ENCODE measurements around the gene RBMS3. TPM values are rescaled to one million over a fixed set of nuclear protein-coding genes. Genes with fewer than 3 reads are reported as not detected.

Gene RBMS3
- total RNA-seq, 1 donor from 2014 or later: 33.0 TPM

DNA sequence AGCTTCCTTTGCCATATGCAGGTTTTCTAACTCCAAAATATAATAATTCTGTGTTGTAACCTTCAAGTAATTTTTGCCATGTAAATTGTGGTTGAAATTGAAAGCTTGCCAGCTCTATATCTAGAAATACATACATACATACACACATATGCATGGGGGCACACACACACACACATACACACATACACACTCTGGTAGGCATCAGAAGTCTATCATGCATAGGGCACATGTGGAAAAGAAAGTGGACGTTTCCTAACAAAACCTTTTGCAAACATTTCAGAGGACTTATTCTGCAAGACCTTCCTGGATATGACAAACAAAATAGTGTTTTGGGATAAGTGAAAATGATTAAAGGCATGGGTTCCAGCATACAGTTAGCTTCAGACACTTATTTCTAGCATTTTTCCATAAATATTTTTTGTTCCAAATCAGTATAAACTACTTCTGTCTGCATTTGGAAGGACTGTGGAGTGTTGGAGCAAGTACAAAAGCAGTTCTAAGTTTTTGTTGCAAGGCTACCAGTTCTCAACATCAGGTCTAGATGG lies 578.9 kb downstream of the RBMS3 start:
- H3K4me2 ChIP-seq (ENCODE audit: low read length): no peak overlapping the region
- H3K27me3 ChIP-seq (ENCODE audit: insufficient read depth, low read length): no peaks in the 10 kb centered on the region
- no peaks in the 10 kb centered on the region for H3K27me3 Mint-ChIP-seq (ENCODE audit: low read depth, unreplicated experiment)
- H3K4me1 Mint-ChIP-seq (ENCODE audit: low read depth, unreplicated experiment): no peaks in the 10 kb centered on the region
- no peaks in the 10 kb centered on the region for H4K20me1 ChIP-seq (ENCODE audit: insufficient read depth, low read length)
- H3K4me1 ChIP-seq (ENCODE audit: insufficient read depth, low read length): no peaks in the 10 kb centered on the region
- no peaks in the 10 kb centered on the region for H3K79me2 ChIP-seq (ENCODE audit: insufficient read depth, low read length)
- H3K27ac ChIP-seq (ENCODE audit: low read depth, low read length): no peak overlapping the region
- no peaks in the 10 kb centered on the region for H3K9me3 ChIP-seq (ENCODE audit: insufficient read depth, low read depth, low read length)
- no peak overlapping the region for H2AFZ ChIP-seq (ENCODE audit: low read depth, low read length)
- H3K9me3 Mint-ChIP-seq (ENCODE audit: unreplicated experiment): no peaks in the 10 kb centered on the region
- H3K9ac ChIP-seq (ENCODE audit: low read length): no peak overlapping the region
- H3K4me3 Mint-ChIP-seq (ENCODE audit: unreplicated experiment): no peak overlapping the region
- FAIRE-seq (no peak), DNase-seq (ENCODE audit: low read depth) (no peak)
- no peaks in the 10 kb centered on the region for H3K36me3 Mint-ChIP-seq (ENCODE audit: low read depth, unreplicated experiment)
- TF ChIP-seq, protein P1, sequence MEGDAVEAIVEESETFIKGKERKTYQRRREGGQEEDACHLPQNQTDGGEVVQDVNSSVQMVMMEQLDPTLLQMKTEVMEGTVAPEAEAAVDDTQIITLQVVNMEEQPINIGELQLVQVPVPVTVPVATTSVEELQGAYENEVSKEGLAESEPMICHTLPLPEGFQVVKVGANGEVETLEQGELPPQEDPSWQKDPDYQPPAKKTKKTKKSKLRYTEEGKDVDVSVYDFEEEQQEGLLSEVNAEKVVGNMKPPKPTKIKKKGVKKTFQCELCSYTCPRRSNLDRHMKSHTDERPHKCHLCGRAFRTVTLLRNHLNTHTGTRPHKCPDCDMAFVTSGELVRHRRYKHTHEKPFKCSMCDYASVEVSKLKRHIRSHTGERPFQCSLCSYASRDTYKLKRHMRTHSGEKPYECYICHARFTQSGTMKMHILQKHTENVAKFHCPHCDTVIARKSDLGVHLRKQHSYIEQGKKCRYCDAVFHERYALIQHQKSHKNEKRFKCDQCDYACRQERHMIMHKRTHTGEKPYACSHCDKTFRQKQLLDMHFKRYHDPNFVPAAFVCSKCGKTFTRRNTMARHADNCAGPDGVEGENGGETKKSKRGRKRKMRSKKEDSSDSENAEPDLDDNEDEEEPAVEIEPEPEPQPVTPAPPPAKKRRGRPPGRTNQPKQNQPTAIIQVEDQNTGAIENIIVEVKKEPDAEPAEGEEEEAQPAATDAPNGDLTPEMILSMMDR (IDR thresholded peaks at IDR 0.05; ENCODE audit: insufficient read depth, low read depth, low read length): no peak
- no peak for TF ChIP-seq EZH2 (IDR thresholded peaks at IDR 0.05; ENCODE audit: insufficient read depth, low read length)
- H3K4me3 ChIP-seq (ENCODE audit: insufficient read depth, low read depth, low read length): no peak overlapping the region
- H3K36me3 ChIP-seq (ENCODE audit: insufficient read depth, low read length): no peaks in the 10 kb centered on the region
- no peak overlapping the region for H3K27ac Mint-ChIP-seq (ENCODE audit: unreplicated experiment)

DNA sequence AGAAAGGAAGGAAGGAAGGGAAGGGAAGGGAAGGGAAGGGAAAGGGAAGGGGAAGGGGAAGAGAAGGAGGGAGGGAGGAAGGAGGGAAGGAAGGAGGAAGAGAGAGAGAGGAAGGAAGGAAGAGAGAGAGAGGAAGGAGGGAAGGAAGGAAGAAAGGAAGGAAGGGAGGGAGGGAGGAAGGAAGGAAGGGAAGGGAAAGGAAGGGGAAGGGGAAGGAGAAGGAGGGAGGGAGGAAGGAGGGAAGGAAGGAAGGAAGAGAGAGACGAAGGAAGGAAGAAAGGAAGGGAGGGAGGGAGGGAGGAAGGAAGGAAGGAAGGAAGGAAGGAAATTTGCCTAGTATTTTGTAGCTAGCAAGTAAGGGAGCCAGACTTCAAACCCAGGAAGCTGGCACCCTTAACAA lies 583.9 kb downstream of the RBMS3 start:
- no peaks in the 10 kb centered on the region for H3K9me3 Mint-ChIP-seq (ENCODE audit: unreplicated experiment)
- H3K4me1 ChIP-seq (ENCODE audit: insufficient read depth, low read length): no peaks in the 10 kb centered on the region
- H3K36me3 Mint-ChIP-seq (ENCODE audit: low read depth, unreplicated experiment): no peaks in the 10 kb centered on the region
- H3K27me3 ChIP-seq (ENCODE audit: insufficient read depth, low read length): no peaks in the 10 kb centered on the region
- DNase-seq (ENCODE audit: low read depth): no peak
- no peaks in the 10 kb centered on the region for H4K20me1 ChIP-seq (ENCODE audit: insufficient read depth, low read length)
- no peak for FAIRE-seq
- no peaks in the 10 kb centered on the region for H3K9me3 ChIP-seq (ENCODE audit: insufficient read depth, low read depth, low read length)
- no peak for TF ChIP-seq EZH2 (IDR thresholded peaks at IDR 0.05; ENCODE audit: insufficient read depth, low read length)
- TF ChIP-seq, protein P1 (IDR thresholded peaks at IDR 0.05; ENCODE audit: insufficient read depth, low read depth, low read length): no peak
- H3K27ac Mint-ChIP-seq (ENCODE audit: unreplicated experiment): no peak overlapping the region
- H2AFZ ChIP-seq (ENCODE audit: low read depth, low read length): no peak overlapping the region
- no peaks in the 10 kb centered on the region for H3K79me2 ChIP-seq (ENCODE audit: insufficient read depth, low read length)
- H3K4me2 ChIP-seq (ENCODE audit: low read length): no peak overlapping the region
- H3K4me3 ChIP-seq (ENCODE audit: insufficient read depth, low read depth, low read length): no peak overlapping the region
- no peak overlapping the region for H3K27ac ChIP-seq (ENCODE audit: low read depth, low read length)
- H3K4me1 Mint-ChIP-seq (ENCODE audit: low read depth, unreplicated experiment): no peaks in the 10 kb centered on the region
- no peaks in the 10 kb centered on the region for H3K27me3 Mint-ChIP-seq (ENCODE audit: low read depth, unreplicated experiment)
- H3K36me3 ChIP-seq (ENCODE audit: insufficient read depth, low read length): no peaks in the 10 kb centered on the region
- no peak overlapping the region for H3K9ac ChIP-seq (ENCODE audit: low read length)
- H3K4me3 Mint-ChIP-seq (ENCODE audit: unreplicated experiment): no peak overlapping the region

- H3K27me3 Mint-ChIP-seq (ENCODE audit: low read depth, unreplicated experiment): no peaks in the 10 kb centered on the region
- Histone ChIP-seq H3K4me2 (ENCODE audit: low read length) (no peak overlapping the region), H3K9me3 (ENCODE audit: insufficient read depth, low read depth, low read length) (no peaks in the 10 kb centered on the region), H3K36me3 (ENCODE audit: insufficient read depth, low read length) (no peaks in the 10 kb centered on the region), H3K4me1 (ENCODE audit: insufficient read depth, low read length) (no peaks in the 10 kb centered on the region), H3K79me2 (ENCODE audit: insufficient read depth, low read length) (no peaks in the 10 kb centered on the region), H3K9ac (ENCODE audit: low read length) (no peak overlapping the region), H3K27me3 (ENCODE audit: insufficient read depth, low read length) (no peaks in the 10 kb centered on the region), H3K27ac (ENCODE audit: low read depth, low read length) (no peak overlapping the region), H3K4me3 (ENCODE audit: insufficient read depth, low read depth, low read length) (no peak overlapping the region), H2AFZ (ENCODE audit: low read depth, low read length) (no peak overlapping the region), H4K20me1 (ENCODE audit: insufficient read depth, low read length) (no peaks in the 10 kb centered on the region)
- H3K9me3 Mint-ChIP-seq (ENCODE audit: unreplicated experiment): peaks cover under 1% of the 10 kb centered on the region
- FAIRE-seq (no peak), DNase-seq (ENCODE audit: low read depth) (no peak)
- peaks cover 3% of the 10 kb centered on the region for H3K4me1 Mint-ChIP-seq (ENCODE audit: low read depth, unreplicated experiment)
- no peak for TF ChIP-seq EZH2 (IDR thresholded peaks at IDR 0.05; ENCODE audit: insufficient read depth, low read length)
- TF ChIP-seq, protein P1 (IDR thresholded peaks at IDR 0.05; ENCODE audit: insufficient read depth, low read depth, low read length): no peak
- no peak overlapping the region for H3K4me3 Mint-ChIP-seq (ENCODE audit: unreplicated experiment)
- no peak overlapping the region for H3K27ac Mint-ChIP-seq (ENCODE audit: unreplicated experiment)
- no peaks in the 10 kb centered on the region for H3K36me3 Mint-ChIP-seq (ENCODE audit: low read depth, unreplicated experiment)
These were observed 587.8 kb downstream of the RBMS3 start for GRCh38 chr3:29868543-29869101.
